ENCODE results near the gene GABRG3. TPM values are rescaled to one million over a fixed set of nuclear protein-coding genes. Genes with fewer than 3 reads are reported as not detected.

GABRG3 gene
- total and polyA plus RNA-seq, 2 experiments from 2014 or later = 0.10 to 1.4 TPM

- no peak for DNase-seq (ENCODE audit: low spot score)
- peaks cover 6% of the 10 kb centered on the region; the same call in 2 of the 3 replicates for H3K9me3 Mint-ChIP-seq
- Histone ChIP-seq H3K4me1 (ENCODE audit: insufficient read depth) (peaks cover 15% of the 10 kb centered on the region), H3F3A (replicated peaks; ENCODE audit: low read depth) (no peaks in the 10 kb centered on the region), H3K79me2 (replicated peaks; ENCODE audit: insufficient read depth) (no peaks in the 10 kb centered on the region), H2AFZ (no peak overlapping the region), H4K20me1 (replicated peaks; ENCODE audit: insufficient read depth) (no peaks in the 10 kb centered on the region), H3K36me3 (ENCODE audit: insufficient read depth) (no peaks in the 10 kb centered on the region), H3K9me2 (ENCODE audit: insufficient read depth) (no peaks in the 10 kb centered on the region; the same call in 1 of the 2 replicates), H3K4me2 (no peak overlapping the region), H3K27me3 (ENCODE audit: insufficient read depth) (no peaks in the 10 kb centered on the region), H3K4me3 (no peak overlapping the region), H3K27ac (ENCODE audit: low read depth) (no peak overlapping the region)
- H3K4me3 Mint-ChIP-seq = no peak overlapping the region
- no peak for TF ChIP-seq REST (IDR thresholded peaks at IDR 0.05; ENCODE audit: unreplicated experiment)
- no peak for TF ChIP-seq JUNB (IDR thresholded peaks at IDR 0.05; ENCODE audit: unreplicated experiment)
- TF ChIP-seq STAT1 (IDR thresholded peaks at IDR 0.05; ENCODE audit: unreplicated experiment) = no peak
- no peak for TF ChIP-seq ZNF331 (CRISPR knock-in tag; IDR thresholded peaks at IDR 0.05; ENCODE audit: low read depth)
- TF ChIP-seq ETS1 (IDR thresholded peaks at IDR 0.05) = no peak
- no peak for TF ChIP-seq NANOG (IDR thresholded peaks at IDR 0.05; ENCODE audit: borderline replicate concordance)
- no peak for TF ChIP-seq ZNF462 (CRISPR knock-in tag; IDR thresholded peaks at IDR 0.05)
- TF ChIP-seq CREB1 (CRISPR knock-in tag; IDR thresholded peaks at IDR 0.05; ENCODE audit: low read depth) = no peak
- TF ChIP-seq ZNF114 (CRISPR knock-in tag; IDR thresholded peaks at IDR 0.05) = no peak
- no peak for TF ChIP-seq EZH2 (IDR thresholded peaks at IDR 0.05; ENCODE audit: low read depth, unreplicated experiment)
- no peak for TF ChIP-seq EZH2phosphoT487 (IDR thresholded peaks at IDR 0.05; ENCODE audit: unreplicated experiment)
- TF ChIP-seq, protein P1, sequence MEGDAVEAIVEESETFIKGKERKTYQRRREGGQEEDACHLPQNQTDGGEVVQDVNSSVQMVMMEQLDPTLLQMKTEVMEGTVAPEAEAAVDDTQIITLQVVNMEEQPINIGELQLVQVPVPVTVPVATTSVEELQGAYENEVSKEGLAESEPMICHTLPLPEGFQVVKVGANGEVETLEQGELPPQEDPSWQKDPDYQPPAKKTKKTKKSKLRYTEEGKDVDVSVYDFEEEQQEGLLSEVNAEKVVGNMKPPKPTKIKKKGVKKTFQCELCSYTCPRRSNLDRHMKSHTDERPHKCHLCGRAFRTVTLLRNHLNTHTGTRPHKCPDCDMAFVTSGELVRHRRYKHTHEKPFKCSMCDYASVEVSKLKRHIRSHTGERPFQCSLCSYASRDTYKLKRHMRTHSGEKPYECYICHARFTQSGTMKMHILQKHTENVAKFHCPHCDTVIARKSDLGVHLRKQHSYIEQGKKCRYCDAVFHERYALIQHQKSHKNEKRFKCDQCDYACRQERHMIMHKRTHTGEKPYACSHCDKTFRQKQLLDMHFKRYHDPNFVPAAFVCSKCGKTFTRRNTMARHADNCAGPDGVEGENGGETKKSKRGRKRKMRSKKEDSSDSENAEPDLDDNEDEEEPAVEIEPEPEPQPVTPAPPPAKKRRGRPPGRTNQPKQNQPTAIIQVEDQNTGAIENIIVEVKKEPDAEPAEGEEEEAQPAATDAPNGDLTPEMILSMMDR (conservative IDR thresholded peaks at IDR 0.05; ENCODE audit: low read depth in 2 of 2) = no peak
- peaks cover 5% of the 10 kb centered on the region; the same call in 2 of the 3 replicates for H3K4me1 Mint-ChIP-seq
- H3K36me3 Mint-ChIP-seq (ENCODE audit: low read depth) = no peaks in the 10 kb centered on the region; the same call in 2 of the 3 replicates
- no peak overlapping the region for H3K27ac Mint-ChIP-seq
- H3K27me3 Mint-ChIP-seq (ENCODE audit: insufficient read depth, low read depth, poor library complexity) = peaks cover 3% of the 10 kb centered on the region
- no peak for ATAC-seq
These were observed 148.8 kb downstream of the GABRG3 start for GRCh38 chr15:27119695-27120266.

Data from GM23338 (cell line).